ENCODE data around the gene B4GAT1. TPM values are rescaled to one million over a fixed set of nuclear protein-coding genes. Genes with fewer than 3 reads are reported as not detected.
A peak's percentile ranks its signal among the peaks of the same experiment; 100 is the strongest.

Gene B4GAT1
- total and polyA plus RNA-seq, 9 of the 15 experiments (the other 6 are each of a cell fraction or from before 2014, with no cell fraction given), result 0.86 to 9.5 (median 3.8) TPM

DNA sequence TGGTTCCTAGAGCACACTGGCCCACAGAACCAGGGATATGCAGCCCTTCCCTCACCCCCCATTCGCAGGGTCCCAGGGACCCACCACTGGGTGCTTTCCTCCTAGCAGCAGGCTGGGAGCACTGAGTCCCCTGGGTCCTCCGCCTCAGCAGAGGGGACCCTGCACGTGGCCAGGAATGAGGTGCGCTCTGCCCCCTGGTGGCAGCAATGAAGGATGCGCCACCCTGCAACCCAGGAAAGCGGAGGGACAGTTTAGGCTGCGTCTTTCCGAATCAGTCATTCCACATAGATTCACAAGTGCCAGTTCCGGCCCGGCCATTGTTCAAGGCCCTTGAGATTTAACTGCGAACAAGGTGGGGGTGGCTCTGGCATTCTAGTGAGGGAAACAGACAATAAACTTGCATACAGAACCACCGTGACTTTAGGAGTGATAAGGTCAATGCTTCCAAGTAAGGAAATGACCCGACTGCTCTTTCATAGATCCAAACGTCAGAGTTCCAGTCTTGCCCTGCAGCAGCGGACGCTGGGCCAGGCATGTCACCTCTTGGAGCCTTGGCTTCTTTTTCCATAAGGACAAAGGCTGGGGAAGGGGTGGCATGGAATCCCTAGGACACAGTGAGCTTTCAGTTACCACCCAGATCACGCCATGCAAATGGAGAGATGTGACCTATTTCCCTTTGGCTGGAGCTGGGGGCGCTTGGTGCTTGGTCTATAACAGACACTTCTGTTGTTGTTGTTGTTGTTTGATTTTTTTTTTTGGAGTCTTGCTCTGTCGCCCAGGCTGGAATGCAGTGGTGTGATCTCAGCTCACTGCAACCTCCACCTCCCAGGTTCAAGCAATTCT, 18.9 kb downstream of the B4GAT1 start (continued):
- TF ChIP-seq, protein P1, sequence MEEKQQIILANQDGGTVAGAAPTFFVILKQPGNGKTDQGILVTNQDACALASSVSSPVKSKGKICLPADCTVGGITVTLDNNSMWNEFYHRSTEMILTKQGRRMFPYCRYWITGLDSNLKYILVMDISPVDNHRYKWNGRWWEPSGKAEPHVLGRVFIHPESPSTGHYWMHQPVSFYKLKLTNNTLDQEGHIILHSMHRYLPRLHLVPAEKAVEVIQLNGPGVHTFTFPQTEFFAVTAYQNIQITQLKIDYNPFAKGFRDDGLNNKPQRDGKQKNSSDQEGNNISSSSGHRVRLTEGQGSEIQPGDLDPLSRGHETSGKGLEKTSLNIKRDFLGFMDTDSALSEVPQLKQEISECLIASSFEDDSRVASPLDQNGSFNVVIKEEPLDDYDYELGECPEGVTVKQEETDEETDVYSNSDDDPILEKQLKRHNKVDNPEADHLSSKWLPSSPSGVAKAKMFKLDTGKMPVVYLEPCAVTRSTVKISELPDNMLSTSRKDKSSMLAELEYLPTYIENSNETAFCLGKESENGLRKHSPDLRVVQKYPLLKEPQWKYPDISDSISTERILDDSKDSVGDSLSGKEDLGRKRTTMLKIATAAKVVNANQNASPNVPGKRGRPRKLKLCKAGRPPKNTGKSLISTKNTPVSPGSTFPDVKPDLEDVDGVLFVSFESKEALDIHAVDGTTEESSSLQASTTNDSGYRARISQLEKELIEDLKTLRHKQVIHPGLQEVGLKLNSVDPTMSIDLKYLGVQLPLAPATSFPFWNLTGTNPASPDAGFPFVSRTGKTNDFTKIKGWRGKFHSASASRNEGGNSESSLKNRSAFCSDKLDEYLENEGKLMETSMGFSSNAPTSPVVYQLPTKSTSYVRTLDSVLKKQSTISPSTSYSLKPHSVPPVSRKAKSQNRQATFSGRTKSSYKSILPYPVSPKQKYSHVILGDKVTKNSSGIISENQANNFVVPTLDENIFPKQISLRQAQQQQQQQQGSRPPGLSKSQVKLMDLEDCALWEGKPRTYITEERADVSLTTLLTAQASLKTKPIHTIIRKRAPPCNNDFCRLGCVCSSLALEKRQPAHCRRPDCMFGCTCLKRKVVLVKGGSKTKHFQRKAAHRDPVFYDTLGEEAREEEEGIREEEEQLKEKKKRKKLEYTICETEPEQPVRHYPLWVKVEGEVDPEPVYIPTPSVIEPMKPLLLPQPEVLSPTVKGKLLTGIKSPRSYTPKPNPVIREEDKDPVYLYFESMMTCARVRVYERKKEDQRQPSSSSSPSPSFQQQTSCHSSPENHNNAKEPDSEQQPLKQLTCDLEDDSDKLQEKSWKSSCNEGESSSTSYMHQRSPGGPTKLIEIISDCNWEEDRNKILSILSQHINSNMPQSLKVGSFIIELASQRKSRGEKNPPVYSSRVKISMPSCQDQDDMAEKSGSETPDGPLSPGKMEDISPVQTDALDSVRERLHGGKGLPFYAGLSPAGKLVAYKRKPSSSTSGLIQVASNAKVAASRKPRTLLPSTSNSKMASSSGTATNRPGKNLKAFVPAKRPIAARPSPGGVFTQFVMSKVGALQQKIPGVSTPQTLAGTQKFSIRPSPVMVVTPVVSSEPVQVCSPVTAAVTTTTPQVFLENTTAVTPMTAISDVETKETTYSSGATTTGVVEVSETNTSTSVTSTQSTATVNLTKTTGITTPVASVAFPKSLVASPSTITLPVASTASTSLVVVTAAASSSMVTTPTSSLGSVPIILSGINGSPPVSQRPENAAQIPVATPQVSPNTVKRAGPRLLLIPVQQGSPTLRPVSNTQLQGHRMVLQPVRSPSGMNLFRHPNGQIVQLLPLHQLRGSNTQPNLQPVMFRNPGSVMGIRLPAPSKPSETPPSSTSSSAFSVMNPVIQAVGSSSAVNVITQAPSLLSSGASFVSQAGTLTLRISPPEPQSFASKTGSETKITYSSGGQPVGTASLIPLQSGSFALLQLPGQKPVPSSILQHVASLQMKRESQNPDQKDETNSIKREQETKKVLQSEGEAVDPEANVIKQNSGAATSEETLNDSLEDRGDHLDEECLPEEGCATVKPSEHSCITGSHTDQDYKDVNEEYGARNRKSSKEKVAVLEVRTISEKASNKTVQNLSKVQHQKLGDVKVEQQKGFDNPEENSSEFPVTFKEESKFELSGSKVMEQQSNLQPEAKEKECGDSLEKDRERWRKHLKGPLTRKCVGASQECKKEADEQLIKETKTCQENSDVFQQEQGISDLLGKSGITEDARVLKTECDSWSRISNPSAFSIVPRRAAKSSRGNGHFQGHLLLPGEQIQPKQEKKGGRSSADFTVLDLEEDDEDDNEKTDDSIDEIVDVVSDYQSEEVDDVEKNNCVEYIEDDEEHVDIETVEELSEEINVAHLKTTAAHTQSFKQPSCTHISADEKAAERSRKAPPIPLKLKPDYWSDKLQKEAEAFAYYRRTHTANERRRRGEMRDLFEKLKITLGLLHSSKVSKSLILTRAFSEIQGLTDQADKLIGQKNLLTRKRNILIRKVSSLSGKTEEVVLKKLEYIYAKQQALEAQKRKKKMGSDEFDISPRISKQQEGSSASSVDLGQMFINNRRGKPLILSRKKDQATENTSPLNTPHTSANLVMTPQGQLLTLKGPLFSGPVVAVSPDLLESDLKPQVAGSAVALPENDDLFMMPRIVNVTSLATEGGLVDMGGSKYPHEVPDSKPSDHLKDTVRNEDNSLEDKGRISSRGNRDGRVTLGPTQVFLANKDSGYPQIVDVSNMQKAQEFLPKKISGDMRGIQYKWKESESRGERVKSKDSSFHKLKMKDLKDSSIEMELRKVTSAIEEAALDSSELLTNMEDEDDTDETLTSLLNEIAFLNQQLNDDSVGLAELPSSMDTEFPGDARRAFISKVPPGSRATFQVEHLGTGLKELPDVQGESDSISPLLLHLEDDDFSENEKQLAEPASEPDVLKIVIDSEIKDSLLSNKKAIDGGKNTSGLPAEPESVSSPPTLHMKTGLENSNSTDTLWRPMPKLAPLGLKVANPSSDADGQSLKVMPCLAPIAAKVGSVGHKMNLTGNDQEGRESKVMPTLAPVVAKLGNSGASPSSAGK (IDR thresholded peaks at IDR 0.05), result peak; percentile 93
- TF ChIP-seq EWSR1 (IDR thresholded peaks at IDR 0.05; ENCODE audit: borderline replicate concordance, low read depth, partially characterized antibody), result no peak
- no peak for TF ChIP-seq HMGN3 (IDR thresholded peaks at IDR 0.05; ENCODE audit: borderline replicate concordance, extremely low read depth, insufficient read length, low read depth, low read length)
- 0 out of 2 replicates have a peak, but pooled peaks have one; percentile 62 for TF ChIP-seq NR1H2 (CRISPR knock-in tag; IDR thresholded peaks at IDR 0.05)
- no peak for TF ChIP-seq CLOCK (CRISPR knock-in tag; IDR thresholded peaks at IDR 0.05; ENCODE audit: borderline replicate concordance)
- TF ChIP-seq TCFL5 (CRISPR knock-in tag; conservative IDR thresholded peaks at IDR 0.05), result no peak
- peak; percentile 62 for TF ChIP-seq RBFOX2 (IDR thresholded peaks at IDR 0.05; ENCODE audit: low read depth, low read length)
- TF ChIP-seq PYGO2 (tag; IDR thresholded peaks at IDR 0.05), result no peak
- TF ChIP-seq MTA1 (IDR thresholded peaks at IDR 0.05; ENCODE audit: borderline replicate concordance), result no peak
- no peak for TF ChIP-seq POLR3A (IDR thresholded peaks at IDR 0.05; ENCODE audit: borderline replicate concordance, extremely low read depth, insufficient read depth, insufficient read length)
- no peak for TF ChIP-seq KLF10 (CRISPR knock-in tag; IDR thresholded peaks at IDR 0.05)
- no peak for TF ChIP-seq PTTG1 (tag; IDR thresholded peaks at IDR 0.05; ENCODE audit: low read depth)
